ENCODE measurements around the gene ST8SIA4.
A peak's percentile ranks its signal among the peaks of the same experiment; 100 is the strongest.

ST8SIA4 gene

GRCh38 chr5:100762995-100763394, 140.1 kb downstream of the ST8SIA4 start:
- no peak overlapping the region for H2BK12ac ChIP-seq (ENCODE audit: low read length in 2 of 2)
- no peak overlapping the region for H3K4me2 ChIP-seq (ENCODE audit: low read length, poor library complexity, severe bottlenecking)
- no peaks in the 10 kb centered on the region for H3K27me3 ChIP-seq (ENCODE audit: control insufficient read depth in 1 of 2, insufficient read depth in 1 of 2, low read length in 2 of 2)
- H2BK15ac ChIP-seq (ENCODE audit: low read depth, poor library complexity, severe bottlenecking), result no peak overlapping the region
- no peak overlapping the region for H2AFZ ChIP-seq (ENCODE audit: low read depth, low read length)
- H3K9ac ChIP-seq (ENCODE audit: low read length), result no peak overlapping the region
- no peak overlapping the region for H3K4me3 ChIP-seq (ENCODE audit: insufficient read depth in 1 of 2, low read depth in 1 of 2, low read length in 2 of 2)
- H2AK5ac ChIP-seq (ENCODE audit: low read length, severe bottlenecking), result no peak overlapping the region
- no peak overlapping the region for H2BK5ac ChIP-seq (ENCODE audit: low read depth, low read length, poor library complexity, severe bottlenecking)
- no peaks in the 10 kb centered on the region for H3K36me3 ChIP-seq (ENCODE audit: control insufficient read depth in 1 of 2, insufficient read depth in 2 of 2, low read depth in 1 of 2, low read length in 2 of 2)
- no CpG with 5 or more reads among the region's 1 CpG for WGBS
- no peaks in the 10 kb centered on the region for H3K4me1 ChIP-seq (ENCODE audit: control insufficient read depth, insufficient read depth, low read depth, low read length)
- H3K23ac ChIP-seq (ENCODE audit: low read length in 2 of 2), result no peak overlapping the region
- no peak for DNase-seq
- H3K14ac ChIP-seq (ENCODE audit: low read length in 2 of 2), result no peak overlapping the region
- H3K18ac ChIP-seq (ENCODE audit: low read depth in 1 of 2, low read length in 2 of 2), result no peak overlapping the region
- H2BK120ac ChIP-seq (ENCODE audit: low read depth, low read length), result no peak overlapping the region
- H4K91ac ChIP-seq (ENCODE audit: low read length), result no peak overlapping the region
- no peak overlapping the region for H4K8ac ChIP-seq (ENCODE audit: low read length)
- no peak overlapping the region for H3K4ac ChIP-seq (ENCODE audit: low read depth in 1 of 2, low read length in 2 of 2)
- no peak overlapping the region for H3K27ac ChIP-seq (ENCODE audit: low read length, poor library complexity, severe bottlenecking)
- no peaks in the 10 kb centered on the region for H3K9me3 ChIP-seq (ENCODE audit: control insufficient read depth, low read length)
- no peaks in the 10 kb centered on the region for H3K79me1 ChIP-seq (replicated peaks; ENCODE audit: low read length, poor library complexity, severe bottlenecking)

DNA sequence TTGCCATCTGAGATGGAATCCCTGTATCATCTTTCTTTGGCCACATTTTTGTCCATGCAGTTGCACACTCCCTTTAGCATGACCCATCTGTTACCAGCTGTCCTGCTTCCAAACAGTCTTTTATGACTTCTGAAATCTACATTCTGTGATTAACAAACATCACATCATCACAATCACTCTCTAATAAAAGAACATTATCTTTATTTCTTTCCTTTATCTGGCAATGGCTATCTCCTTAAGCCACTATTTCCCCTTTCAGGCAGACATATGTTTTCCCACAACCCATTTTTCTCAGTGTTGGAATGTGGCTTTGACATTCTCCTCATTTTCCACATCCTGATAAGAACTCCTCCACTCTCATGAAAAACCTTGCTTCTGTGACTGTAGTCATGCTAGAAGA, 141.0 kb downstream of the ST8SIA4 start:
- H3K9ac ChIP-seq (ENCODE audit: low read length), result no peak overlapping the region
- H3K36me3 ChIP-seq (ENCODE audit: control insufficient read depth in 1 of 2, insufficient read depth in 2 of 2, low read depth in 1 of 2, low read length in 2 of 2), result no peaks in the 10 kb centered on the region
- no peak overlapping the region for H2BK12ac ChIP-seq (ENCODE audit: low read length in 2 of 2)
- H4K8ac ChIP-seq (ENCODE audit: low read length), result no peak overlapping the region
- H3K9me3 ChIP-seq (ENCODE audit: control insufficient read depth, low read length), result no peaks in the 10 kb centered on the region
- H3K4me2 ChIP-seq (ENCODE audit: low read length, poor library complexity, severe bottlenecking), result no peak overlapping the region
- DNase-seq, result peak; percentile 33
- no peak overlapping the region for H3K4ac ChIP-seq (ENCODE audit: low read depth in 1 of 2, low read length in 2 of 2)
- H4K91ac ChIP-seq (ENCODE audit: low read length), result no peak overlapping the region
- H3K18ac ChIP-seq (ENCODE audit: low read depth in 1 of 2, low read length in 2 of 2), result peak overlapping the region in 1 of 2 experiments; percentile 37
- no peak overlapping the region for H2BK120ac ChIP-seq (ENCODE audit: low read depth, low read length)
- no peak overlapping the region for H3K27ac ChIP-seq (ENCODE audit: low read length, poor library complexity, severe bottlenecking)
- H3K14ac ChIP-seq (ENCODE audit: low read length in 2 of 2), result no peak overlapping the region
- H3K4me1 ChIP-seq (ENCODE audit: control insufficient read depth, insufficient read depth, low read depth, low read length), result no peaks in the 10 kb centered on the region
- no peaks in the 10 kb centered on the region for H3K27me3 ChIP-seq (ENCODE audit: control insufficient read depth in 1 of 2, insufficient read depth in 1 of 2, low read length in 2 of 2)
- H3K79me1 ChIP-seq (replicated peaks; ENCODE audit: low read length, poor library complexity, severe bottlenecking), result no peaks in the 10 kb centered on the region
- H2AK5ac ChIP-seq (ENCODE audit: low read length, severe bottlenecking), result no peak overlapping the region
- H2BK15ac ChIP-seq (ENCODE audit: low read depth, poor library complexity, severe bottlenecking), result no peak overlapping the region
- no peak overlapping the region for H3K23ac ChIP-seq (ENCODE audit: low read length in 2 of 2)
- H3K4me3 ChIP-seq (ENCODE audit: insufficient read depth in 1 of 2, low read depth in 1 of 2, low read length in 2 of 2), result no peak overlapping the region
- H2AFZ ChIP-seq (ENCODE audit: low read depth, low read length), result no peak overlapping the region
- H2BK5ac ChIP-seq (ENCODE audit: low read depth, low read length, poor library complexity, severe bottlenecking), result no peak overlapping the region

DNA sequence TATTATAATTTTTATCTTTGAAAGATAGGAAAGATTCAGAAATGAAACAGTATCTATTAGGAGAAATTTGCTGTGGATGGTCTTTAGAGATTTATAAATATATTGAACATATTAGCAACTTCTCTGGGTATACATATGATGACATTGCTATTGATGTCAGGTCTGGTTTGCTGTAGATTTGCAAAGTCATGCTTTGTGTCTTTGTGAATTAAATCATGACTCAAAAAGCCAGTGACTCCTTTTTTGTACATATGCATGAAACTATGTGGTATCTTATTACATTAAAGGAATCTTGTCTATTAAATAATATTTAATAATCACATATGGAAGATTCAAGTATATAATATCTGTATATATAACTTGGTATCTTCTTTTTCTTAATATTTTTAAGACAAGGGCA, 141.9 kb downstream of the ST8SIA4 start:
- no peaks in the 10 kb centered on the region for H3K36me3 ChIP-seq (ENCODE audit: control insufficient read depth in 1 of 2, insufficient read depth in 2 of 2, low read depth in 1 of 2, low read length in 2 of 2)
- H2BK120ac ChIP-seq (ENCODE audit: low read depth, low read length), result no peak overlapping the region
- no peaks in the 10 kb centered on the region for H3K79me1 ChIP-seq (replicated peaks; ENCODE audit: low read length, poor library complexity, severe bottlenecking)
- H3K9ac ChIP-seq (ENCODE audit: low read length), result no peak overlapping the region
- H3K18ac ChIP-seq (ENCODE audit: low read depth in 1 of 2, low read length in 2 of 2), result no peak overlapping the region
- H2BK12ac ChIP-seq (ENCODE audit: low read length in 2 of 2), result no peak overlapping the region
- H2BK5ac ChIP-seq (ENCODE audit: low read depth, low read length, poor library complexity, severe bottlenecking), result no peak overlapping the region
- no peaks in the 10 kb centered on the region for H3K27me3 ChIP-seq (ENCODE audit: control insufficient read depth in 1 of 2, insufficient read depth in 1 of 2, low read length in 2 of 2)
- no peak overlapping the region for H4K91ac ChIP-seq (ENCODE audit: low read length)
- H3K4me2 ChIP-seq (ENCODE audit: low read length, poor library complexity, severe bottlenecking), result no peak overlapping the region
- no peak overlapping the region for H3K4me3 ChIP-seq (ENCODE audit: insufficient read depth in 1 of 2, low read depth in 1 of 2, low read length in 2 of 2)
- no peak overlapping the region for H2BK15ac ChIP-seq (ENCODE audit: low read depth, poor library complexity, severe bottlenecking)
- no peak overlapping the region for H3K14ac ChIP-seq (ENCODE audit: low read length in 2 of 2)
- H2AK5ac ChIP-seq (ENCODE audit: low read length, severe bottlenecking), result no peak overlapping the region
- no peak overlapping the region for H3K4ac ChIP-seq (ENCODE audit: low read depth in 1 of 2, low read length in 2 of 2)
- H3K27ac ChIP-seq (ENCODE audit: low read length, poor library complexity, severe bottlenecking), result no peak overlapping the region
- DNase-seq, result no peak
- no peak overlapping the region for H3K23ac ChIP-seq (ENCODE audit: low read length in 2 of 2)
- no peak overlapping the region for H4K8ac ChIP-seq (ENCODE audit: low read length)
- H2AFZ ChIP-seq (ENCODE audit: low read depth, low read length), result no peak overlapping the region
- H3K9me3 ChIP-seq (ENCODE audit: control insufficient read depth, low read length), result no peaks in the 10 kb centered on the region
- no peaks in the 10 kb centered on the region for H3K4me1 ChIP-seq (ENCODE audit: control insufficient read depth, insufficient read depth, low read depth, low read length)

DNA sequence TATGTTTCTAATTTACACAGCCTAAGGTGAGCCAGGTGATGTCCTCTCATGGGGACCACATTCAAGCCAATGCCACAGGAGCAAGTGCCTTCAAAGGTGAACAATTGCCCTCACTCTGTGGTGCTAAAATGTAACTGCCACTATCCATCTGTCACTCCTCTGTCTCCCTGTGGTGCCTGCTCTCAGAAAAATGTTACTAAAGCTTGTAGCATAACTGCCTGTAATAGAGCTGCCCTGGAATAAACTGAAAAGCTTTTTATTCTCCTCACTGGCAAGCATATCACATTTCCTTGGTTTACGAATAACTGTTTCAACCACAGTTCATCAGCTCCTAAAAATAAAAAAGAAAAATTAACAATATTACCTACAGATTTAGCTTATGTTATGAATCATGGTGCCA, 142.4 kb downstream of the ST8SIA4 start:
- Histone ChIP-seq H2BK12ac (ENCODE audit: low read length in 2 of 2) (peak overlapping the region in 1 of 2 experiments; percentile 59), H2AK5ac (ENCODE audit: low read length, severe bottlenecking) (no peak overlapping the region), H3K9ac (ENCODE audit: low read length) (no peak overlapping the region), H3K27me3 (ENCODE audit: control insufficient read depth in 1 of 2, insufficient read depth in 1 of 2, low read length in 2 of 2) (no peaks in the 10 kb centered on the region), H3K4me3 (ENCODE audit: insufficient read depth in 1 of 2, low read depth in 1 of 2, low read length in 2 of 2) (no peak overlapping the region), H3K14ac (ENCODE audit: low read length in 2 of 2) (no peak overlapping the region), H2BK5ac (ENCODE audit: low read depth, low read length, poor library complexity, severe bottlenecking) (no peak overlapping the region), H3K4me1 (ENCODE audit: control insufficient read depth, insufficient read depth, low read depth, low read length) (no peaks in the 10 kb centered on the region), H3K4me2 (ENCODE audit: low read length, poor library complexity, severe bottlenecking) (no peak overlapping the region), H2BK15ac (ENCODE audit: low read depth, poor library complexity, severe bottlenecking) (no peak overlapping the region), H3K4ac (ENCODE audit: low read depth in 1 of 2, low read length in 2 of 2) (no peak overlapping the region), H3K36me3 (ENCODE audit: control insufficient read depth in 1 of 2, insufficient read depth in 2 of 2, low read depth in 1 of 2, low read length in 2 of 2) (no peaks in the 10 kb centered on the region), H3K9me3 (ENCODE audit: control insufficient read depth, low read length) (no peaks in the 10 kb centered on the region), H2AFZ (ENCODE audit: low read depth, low read length) (no peak overlapping the region), H2BK120ac (ENCODE audit: low read depth, low read length) (no peak overlapping the region), H4K91ac (ENCODE audit: low read length) (no peak overlapping the region), H3K79me1 (replicated peaks; ENCODE audit: low read length, poor library complexity, severe bottlenecking) (no peaks in the 10 kb centered on the region), H3K23ac (ENCODE audit: low read length in 2 of 2) (no peak overlapping the region), H3K18ac (ENCODE audit: low read depth in 1 of 2, low read length in 2 of 2) (no peak overlapping the region), H4K8ac (ENCODE audit: low read length) (no peak overlapping the region), H3K27ac (ENCODE audit: low read length, poor library complexity, severe bottlenecking) (no peak overlapping the region)
- DNase-seq, result no peak
- WGBS, result 100% methylated on average over 1 of the region's 1 CpG

Measured in mesenchymal stem cell (in vitro differentiated cells and primary cell).